PC-9 (cell line): ENCODE results near the gene IMPG2.

Experiments
- EZH2 ChIP-seq: fragments of 200-600 bp; sonication (generic); IDR thresholded peaks from 2 replicates; pipeline ENCODE4 v1.8.0; 2017; ENCODE audit warnings: antibody characterized with exemption, low read depth
- TF ChIP-seq, protein P1 (sequence below): fragments of 200-600 bp; sonication (generic); conservative IDR thresholded peaks from 2 replicates; pipeline ENCODE4 v1.6.1; 2017; ENCODE audit warnings: mixed run types, antibody characterized with exemption, mild to moderate bottlenecking, moderate library complexity

DNA sequence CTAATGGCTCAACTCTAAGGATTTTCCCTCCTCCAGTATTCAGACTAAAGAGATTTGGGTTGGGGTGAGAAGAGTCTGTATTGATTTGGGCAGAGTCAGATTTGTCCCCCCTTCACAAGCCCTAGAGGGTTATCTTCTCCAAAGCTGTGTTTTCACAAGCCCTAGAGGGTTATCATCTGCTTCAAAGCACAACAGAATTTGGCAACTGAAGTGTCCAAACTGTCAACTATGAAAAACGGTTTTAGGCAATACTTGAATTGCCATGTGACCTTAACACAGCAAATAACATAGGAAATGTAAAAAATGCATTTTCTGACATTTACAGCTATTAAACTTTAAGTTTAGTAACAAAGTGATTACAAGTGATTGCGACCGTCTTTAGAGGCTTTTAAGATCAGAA, 119.9 kb downstream of the IMPG2 start:
- TF ChIP-seq, protein P1, sequence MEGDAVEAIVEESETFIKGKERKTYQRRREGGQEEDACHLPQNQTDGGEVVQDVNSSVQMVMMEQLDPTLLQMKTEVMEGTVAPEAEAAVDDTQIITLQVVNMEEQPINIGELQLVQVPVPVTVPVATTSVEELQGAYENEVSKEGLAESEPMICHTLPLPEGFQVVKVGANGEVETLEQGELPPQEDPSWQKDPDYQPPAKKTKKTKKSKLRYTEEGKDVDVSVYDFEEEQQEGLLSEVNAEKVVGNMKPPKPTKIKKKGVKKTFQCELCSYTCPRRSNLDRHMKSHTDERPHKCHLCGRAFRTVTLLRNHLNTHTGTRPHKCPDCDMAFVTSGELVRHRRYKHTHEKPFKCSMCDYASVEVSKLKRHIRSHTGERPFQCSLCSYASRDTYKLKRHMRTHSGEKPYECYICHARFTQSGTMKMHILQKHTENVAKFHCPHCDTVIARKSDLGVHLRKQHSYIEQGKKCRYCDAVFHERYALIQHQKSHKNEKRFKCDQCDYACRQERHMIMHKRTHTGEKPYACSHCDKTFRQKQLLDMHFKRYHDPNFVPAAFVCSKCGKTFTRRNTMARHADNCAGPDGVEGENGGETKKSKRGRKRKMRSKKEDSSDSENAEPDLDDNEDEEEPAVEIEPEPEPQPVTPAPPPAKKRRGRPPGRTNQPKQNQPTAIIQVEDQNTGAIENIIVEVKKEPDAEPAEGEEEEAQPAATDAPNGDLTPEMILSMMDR: no peak
- TF ChIP-seq EZH2: no peak
